ENCODE data around the gene MTSS2. TPM values are rescaled to one million over a fixed set of nuclear protein-coding genes. Genes with fewer than 3 reads are reported as not detected.

MTSS2 gene
- total and polyA plus RNA-seq, 2 experiments from 2014 or later, result 16.5 to 19.6 TPM

- WGBS (ENCODE audit: low lambda C conversion rate, missing lambda C conversion rate), result 68% methylated on average over 17 of the region's 17 CpGs
- Histone ChIP-seq H3K4me1 (ENCODE audit: insufficient read depth) (peaks cover 61% of the 10 kb centered on the region), H3K4me3 (no peak overlapping the region), H2AFZ (no peak overlapping the region), H4K20me1 (ENCODE audit: insufficient read depth, poor library complexity, severe bottlenecking) (no peaks in the 10 kb centered on the region), H3K9me3 (ENCODE audit: low read depth) (no peaks in the 10 kb centered on the region), H3K4me2 (peak overlapping the region; percentile 36), H3K36me3 (replicated peaks; ENCODE audit: insufficient read depth, low read depth) (no peaks in the 10 kb centered on the region), H3K9me2 (replicated peaks; ENCODE audit: insufficient read depth) (no peaks in the 10 kb centered on the region), H3K27me3 (no peaks in the 10 kb centered on the region), H3K27ac (peak overlapping the region; percentile 92), H3K79me2 (no peaks in the 10 kb centered on the region)
- TF ChIP-seq CTCF (IDR thresholded peaks at IDR 0.05; ENCODE audit: poor library complexity), result no peak
- TF ChIP-seq EZH2phosphoT487 (IDR thresholded peaks at IDR 0.05; ENCODE audit: low read depth, severe bottlenecking, unreplicated experiment), result no peak
- no peak for TF ChIP-seq EZH2 (IDR thresholded peaks at IDR 0.05; ENCODE audit: borderline replicate concordance)
- no peak for DNase-seq (ENCODE audit: low spot score)
Observed at GRCh38 chr16:70694088-70694867, 8.4 kb upstream of the MTSS2 start.

- Histone ChIP-seq H3K27ac (peak overlapping the region; percentile 92), H3K79me2 (no peaks in the 10 kb centered on the region), H3K9me2 (replicated peaks; ENCODE audit: insufficient read depth) (no peaks in the 10 kb centered on the region), H3K4me3 (no peak overlapping the region), H3K36me3 (replicated peaks; ENCODE audit: insufficient read depth, low read depth) (no peaks in the 10 kb centered on the region), H2AFZ (no peak overlapping the region), H3K27me3 (no peaks in the 10 kb centered on the region), H4K20me1 (ENCODE audit: insufficient read depth, poor library complexity, severe bottlenecking) (no peaks in the 10 kb centered on the region), H3K9me3 (ENCODE audit: low read depth) (no peaks in the 10 kb centered on the region), H3K4me1 (ENCODE audit: insufficient read depth) (peaks cover 73% of the 10 kb centered on the region), H3K4me2 (peak overlapping the region; percentile 36)
- DNase-seq (ENCODE audit: low spot score), result peak; percentile 71
- 73% methylated on average over 29 of the region's 29 CpGs for WGBS (ENCODE audit: low lambda C conversion rate, missing lambda C conversion rate)
- TF ChIP-seq CTCF (IDR thresholded peaks at IDR 0.05; ENCODE audit: poor library complexity) (no peak), EZH2phosphoT487 (IDR thresholded peaks at IDR 0.05; ENCODE audit: low read depth, severe bottlenecking, unreplicated experiment) (no peak), EZH2 (IDR thresholded peaks at IDR 0.05; ENCODE audit: borderline replicate concordance) (no peak)
Observed at GRCh38 chr16:70692873-70693671, 7.2 kb upstream of the MTSS2 start.

GRCh38 chr16:70692130-70692872 lies 6.4 kb upstream of the MTSS2 start:
- TF ChIP-seq EZH2phosphoT487 (IDR thresholded peaks at IDR 0.05; ENCODE audit: low read depth, severe bottlenecking, unreplicated experiment) (no peak), CTCF (IDR thresholded peaks at IDR 0.05; ENCODE audit: poor library complexity) (no peak), EZH2 (IDR thresholded peaks at IDR 0.05; ENCODE audit: borderline replicate concordance) (no peak)
- WGBS (ENCODE audit: low lambda C conversion rate, missing lambda C conversion rate), result 75% methylated on average over 14 of the region's 14 CpGs
- Histone ChIP-seq H3K79me2 (no peaks in the 10 kb centered on the region), H3K9me2 (replicated peaks; ENCODE audit: insufficient read depth) (no peaks in the 10 kb centered on the region), H3K36me3 (replicated peaks; ENCODE audit: insufficient read depth, low read depth) (no peaks in the 10 kb centered on the region), H3K4me3 (no peak overlapping the region), H3K27me3 (no peaks in the 10 kb centered on the region), H4K20me1 (ENCODE audit: insufficient read depth, poor library complexity, severe bottlenecking) (no peaks in the 10 kb centered on the region), H3K4me1 (ENCODE audit: insufficient read depth) (peaks cover 76% of the 10 kb centered on the region), H3K4me2 (peak overlapping the region; percentile 15), H3K9me3 (ENCODE audit: low read depth) (no peaks in the 10 kb centered on the region), H2AFZ (no peak overlapping the region), H3K27ac (peak overlapping the region; percentile 92)
- DNase-seq (ENCODE audit: low spot score), result no peak

Measured in hepatocyte (in vitro differentiated cells).